GM12873 (cell line): ENCODE data around the gene MYO1E.

Experiments used
- CTCF ChIP-seq: IDR thresholded peaks from 2 replicates; pipeline ENCODE4 v1.5.1; 2012; ENCODE audit warnings: low read depth, mild to moderate bottlenecking, moderate library complexity, low read length, control low read depth; ENCODE audit not compliant: insufficient read depth; ENCODE audit errors: missing control alignments

The MYO1E gene

GRCh38 chr15:59396679-59397078 lies 24.0 kb upstream of the MYO1E start:
- TF ChIP-seq CTCF, result no peak

GRCh38 chr15:59396211-59396610 lies 23.5 kb upstream of the MYO1E start:
- no peak for TF ChIP-seq CTCF

- no peak for TF ChIP-seq CTCF
Measured at GRCh38 chr15:59394166-59394661, 21.5 kb upstream of the MYO1E start.

GRCh38 chr15:59392299-59392698 lies 19.6 kb upstream of the MYO1E start:
- no peak for TF ChIP-seq CTCF

- TF ChIP-seq CTCF, result no peak
Measured at GRCh38 chr15:59388670-59389069, 16.0 kb upstream of the MYO1E start.

- TF ChIP-seq CTCF, result no peak
Measured at GRCh38 chr15:59385171-59385570, 12.5 kb upstream of the MYO1E start.

GRCh38 chr15:59384507-59384906 lies 11.8 kb upstream of the MYO1E start:
- no peak for TF ChIP-seq CTCF
